CD4-positive, alpha-beta T cell (primary cell): ENCODE measurements around the gene SLCO2B1. TPM values are rescaled to one million over a fixed set of nuclear protein-coding genes. Genes with fewer than 3 reads are reported as not detected.

ENCODE experiments used
- ATAC-seq: fragments of 200-7000 bp; cut with Tn5 transposase; one replicate; pipeline ENCODE4 v1.10.0; 2022; ENCODE audit warnings: mild to moderate bottlenecking; ENCODE audit not compliant: poor library complexity
- CTCF ChIA-PET: fragments of 350-600 bp; sonication (Branson Sonifier 250); formaldehyde crosslinking; loops from one replicate; lab custom pipeline; 2021; ENCODE audit warnings: antibody characterized with exemption, inconsistent platforms; lab: Charles Lee
- POLR2A ChIA-PET: fragments of 350-600 bp; sonication (Branson Sonifier 250); formaldehyde crosslinking; loops from one replicate; lab custom pipeline; 2021; ENCODE audit warnings: antibody characterized with exemption, inconsistent platforms; lab: Charles Lee
- DNase-seq, 14 experiments: peaks; one replicate each; pipeline ENCODE4 v3.0.0-alpha.2; 2013 to 2020; ENCODE audit warnings: mixed read lengths in 2 of 14
- H3K27ac ChIP-seq, 2 donors: one replicate each; pipeline versions ENCODE4 v1.5.1 to v1.7.0; 2013; ENCODE audit warnings: low read length in 2 of 2, low read depth in 1 of 2, mild to moderate bottlenecking in 1 of 2
- H3K27me3 ChIP-seq, 2 experiments: 1 replicate in 1 of 2; 2 replicates in 1 of 2; pipeline versions ENCODE4 v1.6.1 to v1.7.0; 2013; ENCODE audit warnings: low read length in 2 of 2, control low read depth in 1 of 2, mild to moderate bottlenecking in 1 of 2, moderate library complexity in 1 of 2; ENCODE audit not compliant: insufficient read depth in 2 of 2, control insufficient read depth in 1 of 2
- H3K36me3 ChIP-seq: one replicate; pipeline ENCODE4 v1.6.1; 2013; ENCODE audit warnings: low read length, control low read depth; ENCODE audit not compliant: insufficient read depth
- H3K4me1 ChIP-seq: one replicate; pipeline ENCODE4 v1.6.1; 2013; ENCODE audit warnings: low read length, control low read depth; ENCODE audit not compliant: insufficient read depth
- H3K4me3 ChIP-seq: one replicate; pipeline ENCODE4 v1.5.1; 2013; ENCODE audit warnings: mild to moderate bottlenecking, low read length, moderate library complexity
- H3K9me3 ChIP-seq, 2 experiments: 1 replicate in 1 of 2; 2 replicates in 1 of 2; pipeline versions ENCODE4 v1.6.1 to v1.7.0; 2013; ENCODE audit warnings: low read length in 2 of 2, mild to moderate bottlenecking in 2 of 2, control low read depth in 1 of 2, moderate library complexity in 1 of 2; ENCODE audit not compliant: control insufficient read depth in 1 of 2, insufficient read depth in 1 of 2
- H3K27ac Mint-ChIP-seq: one replicate; pipeline ENCODE4 v1.8.0; 2020; ENCODE audit warnings: mixed read lengths
- H3K27me3 Mint-ChIP-seq: one replicate; pipeline ENCODE4 v1.8.0; 2021; ENCODE audit warnings: mixed read lengths
- H3K36me3 Mint-ChIP-seq: one replicate; pipeline ENCODE4 v1.8.0; 2021; ENCODE audit warnings: low read depth, mixed read lengths
- H3K4me1 Mint-ChIP-seq: one replicate; pipeline ENCODE4 v1.8.0; 2021; ENCODE audit warnings: low read depth, mixed read lengths
- H3K4me3 Mint-ChIP-seq: one replicate; pipeline ENCODE4 v1.8.0; 2020; ENCODE audit warnings: mild to moderate bottlenecking, mixed read lengths
- H3K9me3 Mint-ChIP-seq: one replicate; pipeline ENCODE4 v1.8.0; 2020; ENCODE audit warnings: mixed read lengths
- CTCF ChIP-seq: fragments of 200-600 bp; IDR thresholded peaks from one replicate; pipeline ENCODE4 v1.8.0; 2022; ENCODE audit warnings: antibody characterized with exemption, mild to moderate bottlenecking
- intact Hi-C, 2 experiments: fragments of 100-400 bp; cut with DNase I in 1 of 2; cut with micrococcal nuclease in 1 of 2; formaldehyde crosslinking; loops; one replicate each; pipeline versions ENCODE4 v1.15.1 to v1.9.0; 2023 to 2025; cut with DNase I, micrococcal nuclease
- total RNA-seq, 174 experiments: library from RNA in 2 of 174; stranded (reverse) in 2 of 174; gene quantifications; one replicate each; pipeline ENCODE4 v1.2.3 and lab custom pipeline; 2021 to 2026

Gene SLCO2B1
- total RNA-seq, 2 experiments from 2014 or later: not detected

- POLR2A ChIA-PET: no interaction called here
Measured at GRCh38 chr11:75147875-75148263, 3.0 kb upstream of the SLCO2B1 start.

GRCh38 chr11:75148436-75148983 is 2.4 kb upstream of the SLCO2B1 start:
- H3K4me3 Mint-ChIP-seq: no peak overlapping the region
- H3K4me1 ChIP-seq: peaks cover 9% of the 10 kb centered on the region
- ATAC-seq: no peak

More at GRCh38 chr11:75147875-75148263, 3.0 kb upstream of the SLCO2B1 start:
- Mint-ChIP-seq H3K9me3 (no peaks in the 10 kb centered on the region), H3K27ac (no peak overlapping the region), H3K4me1 (peaks cover 22% of the 10 kb centered on the region), H3K4me3 (no peak overlapping the region), H3K36me3 (no peaks in the 10 kb centered on the region), H3K27me3 (peaks cover 8% of the 10 kb centered on the region)
- Histone ChIP-seq H3K4me1 (peaks cover 16% of the 10 kb centered on the region), H3K4me3 (no peak overlapping the region), H3K27ac (no peak overlapping the region), H3K9me3 (no peaks in the 10 kb centered on the region), H3K27me3 (peaks cover 0 to 4% of the 10 kb centered on the region in 2 experiments), H3K36me3 (no peaks in the 10 kb centered on the region)
- peak in 2 of 14 experiments; percentile 39 to 49 for DNase-seq
- CTCF ChIA-PET: no interaction called here
- TF ChIP-seq CTCF: no peak
- no peak for ATAC-seq
- intact Hi-C loops: no loop called here

DNA sequence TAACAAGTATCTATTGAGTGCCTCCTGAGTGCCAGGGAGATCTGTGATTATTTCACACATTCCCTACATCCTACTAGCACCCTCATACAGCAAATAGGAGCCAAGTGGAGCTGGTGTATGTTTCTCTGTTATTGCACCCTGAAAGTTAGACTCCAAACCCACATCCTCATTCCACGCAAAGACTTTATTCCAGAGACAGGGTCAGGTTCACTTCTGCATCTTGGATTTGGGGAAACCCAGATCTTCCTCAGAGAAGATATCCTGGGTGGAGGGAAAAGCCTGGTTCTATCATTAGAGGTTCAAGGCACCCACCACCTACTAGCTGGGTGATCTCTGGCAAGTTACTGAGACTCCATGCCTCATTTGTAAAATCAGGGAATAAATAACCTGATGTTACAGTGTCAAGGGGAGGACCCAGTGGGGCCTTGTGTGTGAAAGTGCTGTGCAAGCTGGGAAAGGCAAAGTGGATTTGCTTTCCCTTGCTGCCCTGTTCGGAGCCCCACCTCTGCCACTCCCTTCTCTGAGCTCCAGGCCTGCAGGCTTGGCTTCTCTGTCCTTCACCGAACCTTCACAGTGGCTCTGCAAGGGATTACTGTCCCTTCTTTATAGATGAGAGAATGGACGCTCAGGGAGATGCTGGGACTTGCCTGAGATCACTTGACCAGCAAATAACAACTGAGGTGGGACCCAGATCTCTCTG is 991 bp upstream of the SLCO2B1 start:
- ChIA-PET POLR2A (no interaction called here), CTCF (interaction anchor here (1.5 kb wide), 1 partner anchor 10 kb away, joined by 6 read pairs; no protein-coding TSS in a partner anchor)
- Histone ChIP-seq H3K9me3 (no peaks in the 10 kb centered on the region), H3K27me3 (peaks cover 0 to 4% of the 10 kb centered on the region in 2 experiments), H3K4me1 (no peaks in the 10 kb centered on the region), H3K27ac (no peak overlapping the region), H3K36me3 (no peaks in the 10 kb centered on the region), H3K4me3 (no peak overlapping the region)
- no peak overlapping the region for H3K4me3 Mint-ChIP-seq
- intact Hi-C loops: no loop called here
- H3K4me1 Mint-ChIP-seq: peaks cover 5% of the 10 kb centered on the region
- ATAC-seq (no peak), DNase-seq (no peak)
- peaks cover 8% of the 10 kb centered on the region for H3K27me3 Mint-ChIP-seq
- H3K27ac Mint-ChIP-seq: no peak overlapping the region
- no peaks in the 10 kb centered on the region for H3K36me3 Mint-ChIP-seq
- H3K9me3 Mint-ChIP-seq: no peaks in the 10 kb centered on the region
- TF ChIP-seq CTCF: no peak

More at GRCh38 chr11:75148436-75148983, 2.4 kb upstream of the SLCO2B1 start:
- intact Hi-C loops: no loop called here
- Histone ChIP-seq H3K36me3 (no peaks in the 10 kb centered on the region), H3K27ac (no peak overlapping the region), H3K9me3 (no peaks in the 10 kb centered on the region), H3K27me3 (peaks cover 0 to 4% of the 10 kb centered on the region in 2 experiments), H3K4me3 (no peak overlapping the region)
- ChIA-PET CTCF (interaction anchor here (0.9 kb wide), 1 partner anchor 8 kb away, joined by 3 read pairs; no protein-coding TSS in a partner anchor), POLR2A (no interaction called here)
- Mint-ChIP-seq H3K4me1 (peaks cover 15% of the 10 kb centered on the region), H3K27ac (no peak overlapping the region), H3K27me3 (peaks cover 8% of the 10 kb centered on the region), H3K9me3 (no peaks in the 10 kb centered on the region), H3K36me3 (no peaks in the 10 kb centered on the region)
- TF ChIP-seq CTCF: no peak
- DNase-seq: no peak
